GM12864 (cell line): ENCODE results near the gene AFF3.

Experiments used
- DNase-seq: peaks from one replicate; pipeline ENCODE4 v3.0.0-alpha.2; 2011; ENCODE audit warnings: low read depth
- H3K4me3 ChIP-seq: 2 replicates; pipeline ENCODE4 v1.5.1; 2011; ENCODE audit warnings: mild to moderate bottlenecking, low read depth, low read length, control low read depth
- TF ChIP-seq, protein P1 (sequence below): IDR thresholded peaks from 2 replicates; pipeline ENCODE4 v1.5.1; 2011; ENCODE audit warnings: low read depth, mild to moderate bottlenecking, moderate library complexity, low read length, control low read depth, inconsistent platforms; ENCODE audit errors: missing control alignments

The AFF3 gene

DNA sequence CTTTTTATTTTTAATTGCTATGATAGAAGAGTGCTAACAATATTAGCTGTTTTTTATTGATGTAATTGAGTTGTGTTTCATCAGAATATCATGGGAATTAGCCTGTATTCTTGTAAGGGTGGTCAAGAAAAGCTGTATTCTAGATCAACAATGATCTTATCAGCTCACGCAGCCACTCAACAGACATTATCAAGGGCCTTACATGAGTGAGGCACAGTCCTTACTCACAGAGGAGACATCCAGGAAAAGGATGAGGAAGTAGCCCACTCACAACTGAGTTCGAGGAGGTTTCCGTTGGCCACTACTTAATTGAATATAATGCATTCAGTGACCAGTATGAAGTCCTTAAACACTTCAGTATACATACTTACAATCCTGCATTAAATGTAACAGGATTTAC lies 152.5 kb downstream of the AFF3 start:
- DNase-seq, result no peak
- TF ChIP-seq, protein P1, sequence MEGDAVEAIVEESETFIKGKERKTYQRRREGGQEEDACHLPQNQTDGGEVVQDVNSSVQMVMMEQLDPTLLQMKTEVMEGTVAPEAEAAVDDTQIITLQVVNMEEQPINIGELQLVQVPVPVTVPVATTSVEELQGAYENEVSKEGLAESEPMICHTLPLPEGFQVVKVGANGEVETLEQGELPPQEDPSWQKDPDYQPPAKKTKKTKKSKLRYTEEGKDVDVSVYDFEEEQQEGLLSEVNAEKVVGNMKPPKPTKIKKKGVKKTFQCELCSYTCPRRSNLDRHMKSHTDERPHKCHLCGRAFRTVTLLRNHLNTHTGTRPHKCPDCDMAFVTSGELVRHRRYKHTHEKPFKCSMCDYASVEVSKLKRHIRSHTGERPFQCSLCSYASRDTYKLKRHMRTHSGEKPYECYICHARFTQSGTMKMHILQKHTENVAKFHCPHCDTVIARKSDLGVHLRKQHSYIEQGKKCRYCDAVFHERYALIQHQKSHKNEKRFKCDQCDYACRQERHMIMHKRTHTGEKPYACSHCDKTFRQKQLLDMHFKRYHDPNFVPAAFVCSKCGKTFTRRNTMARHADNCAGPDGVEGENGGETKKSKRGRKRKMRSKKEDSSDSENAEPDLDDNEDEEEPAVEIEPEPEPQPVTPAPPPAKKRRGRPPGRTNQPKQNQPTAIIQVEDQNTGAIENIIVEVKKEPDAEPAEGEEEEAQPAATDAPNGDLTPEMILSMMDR, result no peak

DNA sequence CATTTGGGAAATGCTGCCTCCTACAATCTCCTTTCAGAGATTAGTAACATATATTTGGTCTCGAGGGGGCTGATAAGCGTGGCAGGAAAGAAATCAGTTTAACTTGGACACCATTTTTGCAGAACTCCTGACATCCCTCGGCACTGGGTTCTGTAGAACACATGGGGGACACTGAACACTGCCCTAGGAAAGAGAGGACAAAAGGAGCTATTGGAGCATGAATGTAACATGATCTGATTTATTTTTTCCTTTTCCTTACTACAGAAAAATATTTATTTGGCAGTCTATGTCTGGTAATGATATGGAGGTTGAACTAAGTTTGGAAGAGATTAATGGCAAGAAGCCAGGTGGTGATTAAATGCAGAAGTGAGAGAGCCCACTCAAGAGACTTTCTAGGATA lies 153.8 kb downstream of the AFF3 start:
- no peak for DNase-seq
- H3K4me3 ChIP-seq, result no peak overlapping the region
- TF ChIP-seq, protein P1, result no peak

More for the DNA sequence above, 152.5 kb downstream of the AFF3 start:
- H3K4me3 ChIP-seq, result no peak overlapping the region

DNA sequence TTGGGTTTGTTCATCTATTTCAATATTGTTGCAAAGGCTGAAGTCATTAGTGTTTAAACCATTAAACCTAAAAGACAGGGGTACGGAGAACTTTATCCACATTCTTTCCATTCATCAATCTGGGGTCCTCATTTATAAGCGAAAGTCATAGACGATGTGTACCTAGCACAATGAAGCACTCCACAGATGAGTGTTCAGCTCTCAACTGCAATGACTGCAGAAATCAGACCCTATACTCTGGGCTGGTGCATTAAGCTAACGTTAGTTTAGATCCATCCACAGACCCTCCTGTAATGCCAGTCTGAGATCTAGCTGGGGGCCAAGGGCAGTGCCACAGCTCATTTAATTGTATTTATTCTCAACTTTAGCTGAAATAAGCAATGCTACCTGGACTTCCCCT lies 155.2 kb downstream of the AFF3 start:
- TF ChIP-seq, protein P1, result no peak
- no peak overlapping the region for H3K4me3 ChIP-seq
- DNase-seq, result no peak

DNA sequence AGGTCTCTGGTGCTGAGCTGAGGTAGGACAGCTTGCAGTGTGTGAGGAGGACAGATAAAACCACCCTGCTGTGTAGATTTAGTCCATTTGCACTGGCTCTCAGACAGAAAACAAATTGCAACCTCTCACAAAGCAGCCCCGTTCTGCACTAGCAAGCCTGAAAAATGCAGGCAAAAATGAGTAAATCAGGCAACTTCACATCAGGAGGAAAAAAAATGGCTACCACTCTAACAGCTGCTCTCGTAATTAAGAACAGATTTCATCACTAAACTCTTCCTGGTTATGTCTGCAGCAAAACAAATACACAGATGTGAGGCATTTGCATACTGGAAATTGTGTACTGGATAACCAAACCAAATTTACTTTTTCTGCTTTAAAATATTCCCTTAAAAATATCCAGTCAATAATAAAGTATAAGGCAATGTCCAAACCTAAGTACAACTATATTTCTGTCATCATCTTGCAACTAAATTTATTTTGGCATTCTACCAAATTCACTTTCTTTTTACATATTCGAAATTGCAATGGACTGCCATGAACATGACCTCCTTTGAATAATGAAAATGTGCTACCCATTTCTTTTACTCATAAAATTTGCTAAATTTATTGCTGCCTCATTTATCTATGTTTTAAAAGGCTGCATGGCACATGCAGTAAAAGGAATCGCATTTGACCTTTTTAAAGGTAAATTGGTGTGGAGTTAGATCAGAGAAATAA lies 157.4 kb downstream of the AFF3 start:
- DNase-seq, result no peak
- TF ChIP-seq, protein P1, result no peak
- H3K4me3 ChIP-seq, result no peak overlapping the region

DNA sequence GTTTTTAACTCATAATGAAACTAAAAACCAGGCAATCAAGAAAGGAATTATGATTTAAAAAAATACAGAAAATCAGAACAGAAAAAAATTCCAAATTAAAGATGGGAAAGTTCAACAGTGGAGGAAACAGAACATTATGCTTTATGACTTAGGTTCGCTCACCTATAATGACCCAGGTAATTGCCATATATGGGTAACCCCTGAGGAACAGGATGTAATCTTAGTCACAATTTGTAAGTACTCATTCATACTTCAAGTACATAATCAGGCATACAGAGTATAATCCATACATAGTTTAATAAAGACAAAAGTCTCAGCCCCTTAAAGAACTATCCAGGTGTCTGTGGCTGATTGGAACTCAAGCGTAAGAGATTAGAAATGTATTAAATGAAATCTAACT lies 159.6 kb downstream of the AFF3 start:
- H3K4me3 ChIP-seq, result no peak overlapping the region
- TF ChIP-seq, protein P1, result no peak
- no peak for DNase-seq

DNA sequence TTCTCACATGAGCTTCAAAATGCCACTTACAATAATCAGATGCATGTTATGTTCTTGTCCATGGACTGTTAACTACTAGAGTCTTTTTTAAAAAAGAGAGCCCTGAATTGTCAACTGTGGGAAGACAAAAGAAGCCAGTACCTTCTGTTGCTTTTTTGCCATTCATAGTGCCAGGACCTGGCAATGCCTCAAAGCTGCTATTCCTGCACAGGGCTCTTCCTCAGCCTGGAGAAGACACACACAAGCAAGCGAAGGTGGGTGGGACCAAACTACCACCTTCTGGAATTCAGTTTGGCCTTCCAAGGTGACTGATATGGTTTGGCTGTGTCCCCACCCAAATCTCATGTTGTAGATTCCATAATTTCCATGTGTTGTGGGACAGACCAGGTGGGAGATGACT lies 160.6 kb downstream of the AFF3 start:
- no peak overlapping the region for H3K4me3 ChIP-seq
- TF ChIP-seq, protein P1, result no peak
- DNase-seq, result no peak

DNA sequence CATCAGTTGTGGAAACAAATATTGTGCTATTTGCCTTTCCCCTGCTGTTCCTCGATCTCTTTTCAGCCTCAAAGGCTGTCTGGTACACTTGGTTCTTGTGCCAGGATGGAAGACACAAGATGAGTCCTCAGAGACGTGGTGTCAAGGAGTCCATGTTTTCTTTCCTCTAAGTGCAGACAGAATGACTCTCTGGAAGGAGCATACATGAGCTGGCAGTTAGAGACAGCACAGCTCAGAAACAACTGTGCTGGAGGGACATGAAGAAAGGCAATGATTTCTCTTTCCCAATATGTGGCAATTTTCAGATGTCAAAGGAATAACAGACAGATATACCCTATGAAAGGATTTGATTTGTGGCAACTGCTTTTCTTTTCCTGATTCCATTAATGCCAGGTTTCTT lies 162.2 kb downstream of the AFF3 start:
- H3K4me3 ChIP-seq, result no peak overlapping the region
- TF ChIP-seq, protein P1, result no peak
- no peak for DNase-seq
